ENCODE measurements around the gene TXNRD1.

GRCh38 chr12:104312654-104313053, 97.1 kb downstream of the TXNRD1 start:
- TF ChIP-seq CTCF (IDR thresholded peaks at IDR 0.05) = no peak
- TF ChIP-seq POLR2A (IDR thresholded peaks at IDR 0.05) = no peak

Data from lower leg skin (tissue), 3 donors.